Thymus (tissue), 11 donors: ENCODE results near the gene DPP3. TPM values are rescaled to one million over a fixed set of nuclear protein-coding genes. Genes with fewer than 3 reads are reported as not detected.
"Not testable (repeated sequence)": the region's sequence is repeated elsewhere in the genome, so short reads cannot be mapped to it uniquely, and the experiment has no call there.

ENCODE experiments used
- DNase-seq, 9 donors: peaks; one replicate each; pipeline ENCODE4 v3.0.0-alpha.2; 2013; ENCODE audit warnings: low spot score in 9 of 9, low read depth in 6 of 9, missing footprints in 1 of 9
- H3K27ac ChIP-seq, 2 donors: one replicate each; pipeline ENCODE4 v1.5.1; 2013; ENCODE audit warnings: control low read depth in 1 of 2, low read depth in 1 of 2, low read length in 1 of 2, mild to moderate bottlenecking in 1 of 2, moderate library complexity in 1 of 2
- H3K27me3 ChIP-seq, 2 donors: one replicate each; pipeline ENCODE4 v1.5.1; 2013; ENCODE audit warnings: low read length in 1 of 2; ENCODE audit not compliant: control insufficient read depth in 2 of 2, insufficient read depth in 1 of 2
- H3K36me3 ChIP-seq, 2 donors: one replicate each; pipeline ENCODE4 v1.5.1; 2013; ENCODE audit warnings: low read length in 1 of 2, mild to moderate bottlenecking in 1 of 2, moderate library complexity in 1 of 2; ENCODE audit not compliant: control insufficient read depth in 2 of 2, insufficient read depth in 2 of 2
- H3K4me1 ChIP-seq, 2 donors: one replicate each; pipeline ENCODE4 v1.5.1; 2013; ENCODE audit warnings: low read length in 2 of 2; ENCODE audit not compliant: control insufficient read depth in 2 of 2, insufficient read depth in 2 of 2
- H3K4me3 ChIP-seq, 2 donors: one replicate each; pipeline ENCODE4 v1.5.1; 2013; ENCODE audit warnings: low read length in 2 of 2, control low read depth in 1 of 2, mild to moderate bottlenecking in 1 of 2
- H3K9me3 ChIP-seq, 2 donors: one replicate each; pipeline ENCODE4 v1.5.1; 2013; ENCODE audit warnings: low read length in 1 of 2, mild to moderate bottlenecking in 1 of 2; ENCODE audit not compliant: control insufficient read depth in 2 of 2, insufficient read depth in 1 of 2
- WGBS: extraction: QIAGEN DNeasy Blood & Tissue Kit; methylation state at CpG from one replicate; pipeline ENCODE4 v1.1.7; 2013; 5-methylcytosine and 5-hydroxymethylcytosine counted together
- polyA plus RNA-seq: library from polyadenylated mRNA; stranded (reverse); fragments of 200-250 nt; gene quantifications from one replicate; pipeline ENCODE4 v1.2.3, GENCODE V29; 2013
- total RNA-seq: library from RNA; stranded (reverse); fragments of 120-200 nt; gene quantifications from one replicate; pipeline ENCODE4 v1.2.4, GENCODE V29; 2013
- donor health status: healthy.

The DPP3 gene
- total and polyA plus RNA-seq, 2 donors: 23.2 to 36.4 TPM

DNA sequence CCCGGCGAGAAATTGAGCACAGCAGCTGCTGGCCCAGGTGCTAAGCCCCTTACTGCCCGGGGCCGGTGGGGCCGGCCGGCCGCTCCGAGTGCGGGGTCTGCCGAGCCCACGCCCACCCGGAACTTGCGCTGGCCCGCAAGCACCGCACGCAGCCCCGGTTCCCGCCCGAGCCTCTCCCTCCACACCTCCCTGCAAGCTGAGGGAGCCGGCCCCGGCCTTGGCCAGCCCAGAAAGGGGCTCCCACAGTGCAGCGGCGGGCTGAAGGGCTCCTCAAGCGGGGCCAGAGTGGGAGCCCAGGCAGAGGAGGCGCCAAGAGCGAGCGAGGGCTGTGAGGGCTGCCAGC lies 39.3 kb upstream of the DPP3 start:
- not testable (repeated sequence) for H3K4me3 ChIP-seq, DNase-seq, H3K36me3 ChIP-seq, H3K4me1 ChIP-seq, H3K27me3 ChIP-seq, H3K27ac ChIP-seq
- H3K9me3 ChIP-seq: peaks cover 0 to 12% of the 10 kb centered on the region in 2 donors
- 95% methylated on average over 27 of the region's 27 CpGs for WGBS

DNA sequence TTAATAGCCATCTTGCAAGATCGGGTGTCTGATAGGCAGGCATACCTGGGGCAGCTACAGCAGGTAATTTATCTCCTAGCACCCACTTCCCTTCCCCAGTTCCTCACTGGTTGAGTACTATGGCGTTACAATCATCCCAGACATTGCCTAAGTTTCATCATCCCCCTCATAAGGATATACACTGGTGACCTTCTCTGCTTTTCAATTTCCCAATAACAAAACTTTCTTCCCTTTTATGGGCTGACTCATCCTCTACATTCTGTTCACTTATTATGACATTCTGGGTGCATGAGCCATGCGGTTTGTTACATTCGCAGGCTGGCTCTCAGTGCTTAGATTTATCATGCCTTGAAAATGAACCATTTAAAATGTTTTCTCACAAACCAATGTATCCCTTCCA lies 36.6 kb upstream of the DPP3 start:
- Histone ChIP-seq H3K4me1 (no peaks in the 10 kb centered on the region), H3K9me3 (peaks cover 0 to 12% of the 10 kb centered on the region in 2 donors), H3K36me3 (no peaks in the 10 kb centered on the region), H3K4me3 (no peak overlapping the region), H3K27ac (no peak overlapping the region), H3K27me3 (no peaks in the 10 kb centered on the region)
- no peak for DNase-seq
- 93% methylated on average over 4 of the region's 4 CpGs for WGBS

DNA sequence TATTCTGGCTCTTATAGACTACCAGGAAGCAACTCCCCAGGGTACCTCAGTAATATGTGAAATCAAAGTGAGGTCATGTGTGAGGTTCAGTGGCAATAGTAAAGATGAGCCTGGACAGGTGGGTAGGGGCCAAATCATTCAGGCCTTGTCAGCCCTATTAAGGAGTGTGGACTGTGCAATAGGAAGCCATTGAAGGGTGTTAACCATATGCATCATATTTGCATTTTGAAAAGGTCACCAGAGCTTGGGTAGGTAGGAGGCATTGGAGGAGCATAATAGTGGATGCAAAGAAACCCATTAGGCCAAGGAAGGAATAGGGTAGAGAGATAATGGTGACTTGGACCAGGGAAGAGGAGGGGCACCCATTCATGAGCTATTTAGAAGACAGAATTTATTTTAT lies 33.2 kb upstream of the DPP3 start:
- Histone ChIP-seq H3K4me3 (no peak overlapping the region), H3K9me3 (peaks cover 0 to 12% of the 10 kb centered on the region in 2 donors), H3K4me1 (no peaks in the 10 kb centered on the region), H3K27ac (no peak overlapping the region), H3K36me3 (no peaks in the 10 kb centered on the region), H3K27me3 (no peaks in the 10 kb centered on the region)
- no peak for DNase-seq

DNA sequence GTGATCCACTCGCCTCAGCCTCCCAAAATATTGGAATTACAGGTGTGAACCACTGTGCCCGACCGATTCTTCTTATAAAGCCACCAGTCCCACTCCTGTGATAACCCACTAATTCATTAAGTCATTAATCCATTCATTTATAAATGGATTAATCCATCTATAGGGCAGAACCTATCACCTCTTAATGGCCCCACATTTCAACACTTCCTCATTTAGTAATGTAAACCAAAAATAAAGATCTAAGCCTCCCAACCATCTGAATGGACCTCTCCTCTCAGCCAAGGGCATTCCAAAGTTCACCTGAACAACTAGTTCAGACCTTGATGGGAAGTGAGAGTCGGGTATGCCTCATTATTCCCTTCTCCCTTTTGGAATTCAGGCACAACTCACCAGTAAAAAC lies 31.7 kb upstream of the DPP3 start:
- Histone ChIP-seq H3K27me3 (no peaks in the 10 kb centered on the region), H3K9me3 (peaks cover 0 to 4% of the 10 kb centered on the region in 2 donors), H3K4me1 (no peaks in the 10 kb centered on the region), H3K36me3 (no peaks in the 10 kb centered on the region), H3K27ac (no peak overlapping the region), H3K4me3 (no peak overlapping the region)
- WGBS: 90% methylated on average over 4 of the region's 4 CpGs
- DNase-seq: no peak

DNA sequence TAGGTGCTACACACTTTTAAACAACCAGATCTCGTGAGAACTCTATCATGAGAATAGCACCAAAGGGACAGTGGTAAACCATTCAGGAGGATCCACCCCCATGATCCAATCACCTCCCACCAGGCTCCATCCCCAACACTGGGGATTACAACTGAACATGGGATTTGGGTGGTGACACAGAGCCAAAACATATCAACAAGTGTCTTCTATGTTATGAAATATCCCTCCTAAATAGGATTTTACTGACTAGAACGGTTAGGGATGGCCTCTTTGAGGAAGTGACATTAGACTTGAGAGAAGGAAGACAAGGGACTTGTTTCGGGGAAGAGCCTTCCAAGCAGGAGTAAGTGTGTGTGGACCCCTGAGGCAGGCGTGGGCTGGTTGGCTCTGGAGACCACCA lies 29.7 kb upstream of the DPP3 start:
- Histone ChIP-seq H3K9me3 (no peaks in the 10 kb centered on the region), H3K27me3 (peaks cover 0 to 2% of the 10 kb centered on the region in 2 donors), H3K36me3 (no peaks in the 10 kb centered on the region), H3K27ac (no peak overlapping the region), H3K4me3 (no peak overlapping the region), H3K4me1 (peaks cover 0 to 5% of the 10 kb centered on the region in 2 donors)
- WGBS: 72% methylated on average over 4 of the region's 4 CpGs
- no peak for DNase-seq

DNA sequence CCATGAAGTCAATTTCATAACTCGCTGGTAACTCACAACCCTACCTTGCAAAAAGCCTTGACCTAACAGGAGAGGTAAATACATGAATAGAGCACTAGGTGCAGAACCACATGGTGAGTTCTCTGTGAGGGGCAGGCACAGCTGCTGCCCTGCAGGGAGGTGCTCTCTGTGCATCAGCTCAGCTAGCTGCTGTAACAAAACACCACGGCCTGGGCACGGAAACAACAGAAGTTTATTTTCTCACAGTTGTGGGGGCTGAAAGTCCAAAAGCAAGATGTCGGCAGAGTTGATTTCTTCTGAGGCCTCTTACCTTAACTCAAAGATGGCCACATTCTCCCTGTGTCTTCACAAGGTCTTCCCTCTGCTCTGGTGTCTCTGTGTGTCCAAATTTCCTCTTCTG lies 28.6 kb upstream of the DPP3 start:
- Histone ChIP-seq H3K9me3 (no peaks in the 10 kb centered on the region), H3K4me1 (peaks cover 0 to 5% of the 10 kb centered on the region in 2 donors), H3K4me3 (no peak overlapping the region), H3K36me3 (no peaks in the 10 kb centered on the region), H3K27ac (no peak overlapping the region), H3K27me3 (peaks cover 0 to 2% of the 10 kb centered on the region in 2 donors)
- DNase-seq: no peak
- 97% methylated on average over 4 of the region's 4 CpGs for WGBS

DNA sequence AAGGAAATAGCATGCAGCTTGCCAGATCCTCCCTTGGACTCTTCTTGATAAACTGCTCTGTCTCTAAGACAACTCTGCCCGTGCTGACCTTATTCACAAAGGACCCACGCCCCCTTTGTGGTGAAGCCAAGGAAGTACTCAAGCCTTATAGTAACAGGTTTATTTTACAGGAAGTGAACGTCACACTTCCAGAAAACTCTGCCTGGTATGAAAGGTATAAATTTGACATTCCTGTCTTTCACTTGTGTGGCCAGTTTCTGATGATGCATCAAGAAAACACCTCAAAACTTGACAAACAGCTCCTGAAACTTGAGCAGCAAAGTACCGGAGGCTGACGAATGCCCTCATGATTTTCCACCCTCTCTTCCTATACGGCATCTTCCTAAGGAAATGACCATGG lies 26.0 kb upstream of the DPP3 start:
- H3K4me3 ChIP-seq: no peak overlapping the region
- peaks cover 0 to 5% of the 10 kb centered on the region in 2 donors for H3K4me1 ChIP-seq
- WGBS: 37% methylated on average over 6 of the region's 6 CpGs
- H3K36me3 ChIP-seq: no peaks in the 10 kb centered on the region
- no peak for DNase-seq
- H3K9me3 ChIP-seq: no peaks in the 10 kb centered on the region
- peaks cover 0 to 2% of the 10 kb centered on the region in 2 donors for H3K27me3 ChIP-seq
- no peak overlapping the region for H3K27ac ChIP-seq

DNA sequence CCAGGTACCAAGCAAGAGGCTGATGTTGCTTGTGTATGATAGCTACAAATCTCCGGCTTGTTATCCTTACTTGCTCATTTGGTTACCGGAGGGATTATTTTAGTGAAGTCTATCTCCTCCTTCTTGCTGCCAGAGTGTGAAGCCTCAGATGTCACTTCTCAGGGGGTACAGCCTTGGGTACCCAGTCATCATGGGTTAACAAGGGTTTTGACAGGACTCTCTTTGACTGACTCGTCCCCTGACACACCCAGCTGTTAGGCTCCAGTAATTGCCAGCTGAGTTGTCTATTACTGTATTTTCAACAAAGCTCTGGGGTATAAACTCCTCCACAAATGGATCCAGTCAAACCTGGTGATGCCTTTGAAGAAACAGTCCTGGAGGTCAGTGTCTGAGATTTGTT lies 25.4 kb upstream of the DPP3 start:
- Histone ChIP-seq H3K27me3 (peaks cover 0 to 2% of the 10 kb centered on the region in 2 donors), H3K36me3 (no peaks in the 10 kb centered on the region), H3K4me3 (no peak overlapping the region), H3K4me1 (peaks cover 0 to 5% of the 10 kb centered on the region in 2 donors), H3K9me3 (no peaks in the 10 kb centered on the region), H3K27ac (no peak overlapping the region)
- DNase-seq: no peak
- WGBS: 59% methylated on average over 3 of the region's 3 CpGs

DNA sequence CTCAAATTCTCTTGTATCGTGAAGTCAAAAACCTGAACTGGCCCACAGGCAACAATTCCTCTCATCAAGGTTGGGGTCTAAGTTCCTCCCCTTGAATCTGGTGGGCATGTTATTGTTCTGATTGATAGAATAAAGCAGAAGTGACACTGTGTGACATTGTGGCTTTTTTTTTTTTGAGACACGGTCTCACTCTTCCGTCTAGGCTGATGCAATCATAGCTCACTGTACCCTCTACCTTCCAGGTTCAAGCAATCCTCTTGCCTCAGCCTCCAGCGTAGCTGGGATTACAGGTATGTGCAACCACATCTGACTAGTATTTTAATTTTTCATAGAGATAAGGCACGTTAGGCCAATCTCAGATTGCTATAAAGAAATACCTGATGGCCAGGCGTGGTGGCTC lies 22.4 kb upstream of the DPP3 start:
- peaks cover 0 to 5% of the 10 kb centered on the region in 2 donors for H3K4me1 ChIP-seq
- H3K27me3 ChIP-seq: peaks cover 0 to 2% of the 10 kb centered on the region in 2 donors
- DNase-seq: no peak
- 77% methylated on average over 6 of the region's 6 CpGs for WGBS
- no peaks in the 10 kb centered on the region for H3K36me3 ChIP-seq
- H3K4me3 ChIP-seq: no peak overlapping the region
- H3K9me3 ChIP-seq: peaks cover 0 to under 1% of the 10 kb centered on the region in 2 donors
- H3K27ac ChIP-seq: no peak overlapping the region
